GM21619 (cell line): ENCODE results near the gene NUDC.
A peak's percentile ranks its signal among the peaks of the same experiment; 100 is the strongest.
"Not testable (repeated sequence)": the region's sequence is repeated elsewhere in the genome, so short reads cannot be mapped to it uniquely, and the experiment has no call there.

Source experiments
- ATAC-seq: cut with Tn5 transposase; IDR thresholded peaks from one replicate; pipeline ENCODE4 v1.9.1; 2021; ENCODE audit not compliant: unreplicated experiment

The NUDC gene

DNA sequence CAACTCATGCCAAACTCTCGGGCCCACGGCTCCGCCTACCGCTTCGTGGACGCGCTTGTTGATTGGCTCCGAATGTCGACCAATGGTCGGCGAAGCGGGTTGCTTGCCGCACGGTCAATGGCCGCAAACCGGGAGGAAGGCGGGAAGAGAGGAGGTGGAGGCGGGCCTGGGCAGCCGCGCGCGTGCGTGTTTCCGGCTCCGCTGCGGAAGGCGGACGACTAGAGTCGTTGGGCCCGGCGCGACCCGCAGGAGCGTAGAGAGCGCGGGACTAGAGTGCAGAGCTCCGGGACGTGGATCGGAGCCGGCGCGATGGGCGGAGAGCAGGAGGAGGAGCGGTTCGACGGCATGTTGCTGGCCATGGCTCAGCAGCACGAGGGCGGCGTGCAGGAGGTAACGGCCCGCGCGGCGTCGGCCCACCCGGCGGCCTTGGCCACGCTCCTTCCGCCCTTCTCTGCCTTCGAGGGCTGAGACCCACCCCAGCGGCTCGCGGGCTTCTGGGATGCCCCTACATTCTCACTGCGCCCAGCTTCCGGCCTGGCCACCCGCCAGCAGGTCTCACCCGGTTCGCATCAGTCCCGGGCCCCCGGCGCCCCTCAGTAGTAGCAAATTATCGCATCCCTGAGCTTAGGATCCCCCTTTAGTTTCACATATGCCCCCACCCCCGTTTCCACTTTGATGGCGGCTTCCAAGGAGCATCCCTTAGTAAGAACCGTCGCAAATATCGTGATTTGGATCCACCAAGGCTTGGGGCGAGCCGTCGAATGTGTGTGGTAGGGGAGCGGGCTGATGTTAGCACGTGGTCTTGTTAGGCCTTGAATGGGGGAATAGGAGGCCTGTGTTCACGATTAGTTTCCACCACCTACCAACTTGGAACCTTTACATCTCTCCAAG lies at the start of gene NUDC:
TSS of gene NUDC (plus strand) at position 204 of the 891 bp plus-strand sequence. CDS start at position 310, 106 bp downstream.
- ATAC-seq, result peak; percentile 96

DNA sequence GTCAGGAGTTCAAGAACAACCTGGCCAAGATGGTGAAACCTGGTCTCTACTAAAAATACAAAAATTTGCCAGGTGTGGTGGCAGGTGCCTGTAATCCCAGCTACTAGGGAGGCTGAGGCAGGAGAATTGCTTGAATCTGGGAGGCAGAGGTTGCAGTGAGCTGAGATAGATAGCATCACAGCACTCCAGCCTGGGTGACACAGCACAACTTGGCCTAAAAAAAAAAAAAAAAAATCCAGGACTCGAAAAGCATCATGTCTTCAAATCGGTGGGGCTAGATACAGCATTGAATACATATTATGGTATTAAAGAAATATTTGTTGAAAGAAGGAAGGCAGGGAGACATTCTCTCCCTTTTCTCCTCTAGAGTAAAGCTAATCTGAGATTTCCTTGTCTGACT lies 48.4 kb upstream of the NUDC start:
- ATAC-seq, result not testable (repeated sequence)

DNA sequence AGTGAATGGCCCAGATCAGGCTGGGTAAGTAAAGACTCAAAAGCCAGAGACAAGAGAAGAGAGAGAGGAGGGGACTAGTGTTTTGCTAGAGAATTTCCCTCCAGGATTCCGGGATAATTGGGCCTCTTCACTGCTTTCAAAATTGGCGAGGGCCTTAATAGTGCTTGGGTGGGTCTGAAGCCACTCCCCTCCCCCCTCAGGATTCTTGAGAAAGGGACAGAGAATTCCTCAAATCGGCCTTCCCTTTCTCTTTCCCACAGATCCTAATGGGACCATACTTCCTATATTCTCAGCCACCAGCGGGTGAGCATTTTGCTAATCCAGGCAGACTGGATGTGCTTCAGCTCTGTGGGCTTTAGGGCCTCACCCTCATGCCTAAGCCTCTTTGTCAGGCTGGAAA lies 46.6 kb upstream of the NUDC start:
- ATAC-seq, result no peak

DNA sequence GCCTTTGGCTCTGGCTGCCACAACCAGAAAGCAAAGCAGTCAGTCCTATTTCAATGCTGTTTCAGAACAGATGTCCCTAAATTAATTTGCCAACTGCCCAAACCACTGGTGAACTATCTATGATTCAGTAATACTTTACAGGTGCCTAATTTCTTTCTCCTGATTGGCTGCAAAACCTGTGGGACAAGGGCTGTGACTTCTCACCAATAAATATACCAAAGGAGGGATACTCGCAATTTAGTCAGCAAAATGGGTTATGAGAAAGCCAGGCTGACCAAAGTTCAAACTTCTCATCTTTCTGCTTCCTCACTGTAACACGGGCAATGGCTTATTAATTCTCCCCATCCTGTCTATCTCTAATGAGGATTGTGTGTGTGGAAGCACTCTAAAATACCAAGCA lies 44.2 kb upstream of the NUDC start:
- ATAC-seq, result no peak

DNA sequence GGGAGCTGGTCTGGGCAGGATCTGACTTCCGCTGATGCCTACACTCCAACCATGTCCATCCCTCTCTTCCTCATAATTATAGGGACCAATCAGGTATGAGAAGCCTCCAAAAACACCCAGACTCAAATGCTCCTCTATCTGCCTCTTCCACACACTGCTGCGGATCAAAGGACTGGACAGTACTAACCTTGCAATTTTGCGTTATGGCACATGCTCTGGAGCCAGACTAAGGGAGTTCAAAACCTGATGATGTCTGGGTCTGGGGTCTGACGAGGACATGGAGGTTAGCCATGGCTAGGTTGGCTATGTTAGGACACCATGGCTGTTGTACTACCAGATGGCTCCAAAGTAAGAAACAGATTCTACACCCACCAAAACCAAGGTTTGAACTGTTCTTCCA lies 41.8 kb upstream of the NUDC start:
- no peak for ATAC-seq

DNA sequence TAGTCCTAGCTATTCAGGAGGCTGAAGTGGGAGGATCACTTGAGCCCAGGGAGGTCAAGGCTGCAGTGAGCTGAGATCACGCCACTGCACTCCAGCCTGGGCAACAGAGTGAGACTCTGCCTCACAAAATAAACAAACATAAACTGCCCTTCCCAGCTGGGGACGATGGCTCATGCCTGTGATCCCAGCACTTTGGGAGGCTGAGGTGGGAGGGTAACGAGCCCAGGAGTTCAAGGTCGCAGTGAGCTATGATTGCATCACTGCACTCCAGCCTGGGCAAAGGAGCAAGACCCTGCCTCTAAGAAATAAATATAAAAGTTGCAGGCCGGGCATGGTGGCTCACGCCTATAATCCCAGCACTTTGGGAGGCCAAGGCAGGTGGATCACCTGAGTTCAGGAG lies 39.9 kb upstream of the NUDC start:
- ATAC-seq, result not testable (repeated sequence)

DNA sequence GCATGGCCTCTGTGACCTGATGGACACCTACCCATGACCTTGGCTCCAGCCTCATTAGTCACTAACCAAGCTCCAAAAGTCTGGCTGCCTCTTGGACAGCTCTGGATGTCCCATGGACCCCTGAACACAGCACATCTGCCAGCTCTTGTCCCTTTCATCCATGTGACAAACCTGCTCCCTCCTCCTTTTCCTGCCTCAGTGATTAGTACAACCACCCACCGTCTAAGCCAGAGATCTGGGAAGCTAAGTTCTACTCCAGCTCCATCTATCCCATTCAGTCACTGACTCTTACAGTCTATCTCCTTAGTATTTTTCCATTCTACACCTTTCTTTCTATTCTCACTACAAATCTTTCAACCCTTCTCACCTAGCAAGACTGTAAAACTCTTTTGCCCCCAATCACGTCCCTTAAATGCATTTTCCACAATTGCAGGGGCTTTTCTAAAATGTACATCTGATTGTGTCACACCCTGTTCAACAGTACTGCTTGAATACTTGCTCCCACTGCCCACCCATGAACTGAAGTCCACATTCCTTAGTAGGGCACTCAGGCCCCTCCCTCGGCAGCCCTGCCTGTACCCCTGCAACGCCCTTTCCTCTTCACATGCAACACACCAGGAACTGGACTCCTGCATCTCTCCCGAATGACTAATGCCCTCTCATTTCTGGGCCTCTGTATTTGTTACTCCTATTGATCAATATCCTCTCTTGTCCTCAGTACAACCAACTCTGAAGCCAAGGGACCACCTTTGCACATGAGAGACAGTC lies 38.7 kb upstream of the NUDC start:
- no peak for ATAC-seq

DNA sequence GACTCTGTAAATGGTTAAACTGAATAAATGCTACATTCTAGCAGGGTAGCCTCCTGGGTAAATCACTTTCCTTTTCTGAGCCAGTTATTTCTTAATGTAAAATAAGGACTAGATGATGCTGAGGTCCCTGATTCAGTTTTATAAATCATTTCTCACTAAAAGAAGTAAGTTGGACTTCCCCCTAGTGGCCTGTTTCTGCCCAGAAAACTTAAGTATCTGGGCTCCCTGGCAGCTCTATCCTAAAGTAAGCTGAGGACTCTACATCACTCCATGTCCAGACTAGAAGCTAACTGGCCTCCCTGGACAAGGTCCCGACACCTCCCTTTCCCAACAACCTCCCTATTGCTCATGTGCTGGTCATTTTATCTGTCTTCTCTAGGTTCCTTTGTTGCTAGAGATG lies 34.4 kb upstream of the NUDC start:
- no peak for ATAC-seq

DNA sequence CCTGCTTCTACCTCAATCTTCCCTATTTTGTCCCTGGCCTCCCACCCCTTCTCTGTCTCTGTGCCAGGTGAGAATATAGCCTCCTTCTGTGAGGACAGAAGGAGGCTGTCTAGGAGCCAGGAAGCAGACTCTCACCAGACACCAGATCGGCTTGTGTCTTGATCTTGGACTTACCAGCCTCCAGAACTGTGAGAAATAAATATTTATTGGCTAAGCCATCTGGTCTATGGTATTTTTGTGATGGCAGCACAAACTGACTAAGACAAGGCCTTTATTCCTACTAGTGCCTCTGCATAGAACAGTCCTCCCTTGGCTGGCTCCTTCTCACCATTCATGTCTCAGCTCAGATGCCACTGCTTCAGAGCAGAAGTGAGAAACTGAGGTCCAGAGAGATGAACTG lies 33.3 kb upstream of the NUDC start:
- no peak for ATAC-seq

DNA sequence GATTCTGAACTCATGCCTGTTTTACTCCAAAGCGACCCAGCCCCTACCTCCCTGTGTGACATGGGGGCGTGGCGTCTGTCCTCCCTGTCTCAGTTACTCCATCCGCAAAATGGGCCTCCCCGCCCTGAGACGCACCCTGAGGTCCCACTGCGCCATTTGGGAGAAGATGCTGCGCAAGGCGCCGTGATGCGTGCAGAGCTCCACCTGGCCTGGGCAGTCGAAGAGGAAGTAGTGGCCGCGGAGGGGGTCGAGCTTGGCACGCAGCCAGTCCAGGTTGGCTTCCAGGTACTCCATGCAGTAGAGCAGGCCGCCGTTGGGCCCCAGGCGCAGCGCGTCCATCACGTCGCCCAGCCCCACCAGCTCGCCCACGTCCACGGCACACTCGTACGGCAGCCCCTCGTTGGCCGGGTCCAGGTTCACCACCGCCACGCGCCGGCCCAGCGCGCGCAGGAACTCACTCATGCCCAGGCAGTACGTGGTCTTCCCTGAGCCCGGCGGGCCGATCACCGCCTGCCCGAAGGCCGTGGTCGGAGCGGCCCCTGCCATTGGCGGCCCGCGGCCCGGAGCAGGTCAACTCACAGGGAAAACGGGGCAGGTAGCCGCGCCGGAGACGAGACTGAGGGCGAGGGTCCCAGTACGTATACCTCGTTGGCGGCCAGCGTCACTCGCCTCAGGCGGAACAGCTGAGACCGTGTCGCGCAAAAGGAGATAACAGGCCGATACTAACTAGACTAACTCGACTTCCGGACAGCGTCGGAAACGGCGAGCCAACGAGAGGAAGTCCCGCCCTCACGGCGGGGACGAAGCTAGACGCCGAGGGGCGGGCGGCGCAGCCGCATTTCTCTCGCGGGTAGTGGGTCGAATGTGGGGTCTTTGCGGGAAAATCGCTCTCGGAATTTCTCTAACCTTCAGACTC lies 31.7 kb upstream of the NUDC start, which contains the start of gene GPN2:
TSS of gene GPN2 (minus strand) at position 733 of the 916 bp plus-strand sequence. CDS start at position 546, 187 bp downstream.
- ATAC-seq, result peak; percentile 91

DNA sequence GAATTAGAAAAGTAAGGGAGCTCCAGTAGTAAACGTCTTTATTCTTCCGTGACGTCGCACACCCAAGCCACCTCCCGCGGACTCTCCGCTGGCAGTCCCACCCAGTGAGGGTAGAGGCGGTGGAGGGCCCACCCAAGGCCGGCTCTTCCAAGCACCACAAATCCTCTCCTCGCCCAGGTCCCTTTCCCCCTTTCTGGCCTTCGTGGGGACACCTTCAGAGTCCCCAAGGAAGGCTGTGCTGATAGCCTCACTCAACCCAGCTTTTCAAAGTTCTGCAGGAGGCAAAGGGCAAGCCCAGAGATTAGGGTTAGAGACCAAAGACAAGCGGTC lies 31.1 kb upstream of the NUDC start:
- ATAC-seq, result peak; percentile 20

DNA sequence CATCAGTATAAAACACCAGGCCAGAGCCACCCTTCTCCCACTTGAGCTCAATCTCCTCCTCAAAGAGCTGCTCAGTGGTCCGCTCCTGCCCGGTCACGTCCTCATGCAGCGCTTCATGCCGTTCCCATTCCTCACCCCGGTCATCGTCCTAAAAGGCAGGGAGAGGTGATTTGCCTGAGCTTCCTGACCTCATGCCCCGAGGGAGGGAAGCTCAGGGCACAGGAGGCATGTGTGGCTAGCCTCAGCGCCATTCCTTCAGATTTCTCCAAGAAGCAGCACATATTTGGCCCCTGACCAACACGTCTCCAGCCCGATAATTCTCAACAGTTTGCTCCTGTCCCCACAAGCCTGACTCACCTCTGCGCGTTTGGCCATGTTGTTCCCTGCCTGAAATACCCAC lies 27.3 kb upstream of the NUDC start:
- no peak for ATAC-seq

DNA sequence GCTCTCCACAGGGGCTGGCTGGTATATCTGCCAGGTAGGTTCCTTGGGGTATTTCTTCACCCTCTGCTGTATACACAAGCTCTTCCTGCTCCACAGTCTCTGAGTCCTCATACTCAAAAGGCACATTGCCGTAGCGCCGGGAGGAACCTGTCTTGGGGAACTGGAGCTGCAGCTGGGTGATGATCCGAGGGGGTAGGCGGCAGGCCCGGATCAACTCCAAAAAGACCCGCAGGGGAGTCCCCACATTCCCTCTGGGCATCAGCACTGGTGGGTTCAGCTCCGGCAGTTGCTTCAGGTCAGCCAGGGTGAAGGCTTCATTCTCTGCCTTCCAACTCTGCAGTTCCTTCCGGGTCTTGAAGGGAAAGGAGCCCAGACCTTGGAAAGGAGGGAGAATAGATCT lies 24.2 kb upstream of the NUDC start:
- no peak for ATAC-seq

DNA sequence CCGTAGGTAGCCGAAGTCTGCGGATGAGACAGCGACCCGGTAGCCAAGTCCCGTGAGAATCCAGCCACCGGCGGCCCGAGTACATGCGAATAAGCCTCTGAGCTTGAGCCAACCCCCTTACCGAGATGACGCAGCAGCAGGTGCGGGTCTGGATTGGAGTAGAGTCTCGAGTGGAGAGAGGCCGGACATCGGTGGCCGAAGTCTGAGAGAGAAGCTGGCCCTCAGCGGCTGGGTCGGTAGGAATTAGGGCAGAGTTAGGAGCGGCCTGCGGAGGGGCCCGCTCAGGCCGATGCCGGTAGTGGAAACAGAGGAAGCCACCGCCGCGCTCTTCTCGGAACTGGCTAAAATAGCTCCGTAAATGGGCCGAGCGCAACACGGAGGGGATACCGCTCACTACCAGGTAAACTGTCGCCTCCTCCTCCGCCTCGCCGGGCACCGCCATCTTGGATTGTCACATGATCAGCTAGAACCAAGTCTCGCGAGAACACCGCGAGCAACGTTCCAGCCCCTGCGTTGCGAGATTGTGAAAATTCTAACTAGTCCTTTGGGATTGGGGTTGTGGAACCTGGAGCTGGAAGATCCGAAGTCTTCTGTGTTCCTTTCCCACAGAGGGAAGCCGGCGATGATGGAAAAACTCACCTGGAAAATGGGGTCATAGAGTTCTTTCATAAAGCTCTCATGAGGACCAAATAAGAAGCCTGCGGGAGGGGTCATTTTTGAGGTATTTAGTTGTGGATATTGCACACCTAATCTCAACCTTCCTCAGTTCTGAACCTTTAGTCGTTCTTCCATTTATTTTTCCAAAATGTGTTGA lies 21.3 kb upstream of the NUDC start, which contains the start of gene GPATCH3:
TSS of gene GPATCH3 (minus strand) at position 467 of the 814 bp plus-strand sequence. CDS start at position 442, 25 bp downstream.
- peak; percentile 93 for ATAC-seq

DNA sequence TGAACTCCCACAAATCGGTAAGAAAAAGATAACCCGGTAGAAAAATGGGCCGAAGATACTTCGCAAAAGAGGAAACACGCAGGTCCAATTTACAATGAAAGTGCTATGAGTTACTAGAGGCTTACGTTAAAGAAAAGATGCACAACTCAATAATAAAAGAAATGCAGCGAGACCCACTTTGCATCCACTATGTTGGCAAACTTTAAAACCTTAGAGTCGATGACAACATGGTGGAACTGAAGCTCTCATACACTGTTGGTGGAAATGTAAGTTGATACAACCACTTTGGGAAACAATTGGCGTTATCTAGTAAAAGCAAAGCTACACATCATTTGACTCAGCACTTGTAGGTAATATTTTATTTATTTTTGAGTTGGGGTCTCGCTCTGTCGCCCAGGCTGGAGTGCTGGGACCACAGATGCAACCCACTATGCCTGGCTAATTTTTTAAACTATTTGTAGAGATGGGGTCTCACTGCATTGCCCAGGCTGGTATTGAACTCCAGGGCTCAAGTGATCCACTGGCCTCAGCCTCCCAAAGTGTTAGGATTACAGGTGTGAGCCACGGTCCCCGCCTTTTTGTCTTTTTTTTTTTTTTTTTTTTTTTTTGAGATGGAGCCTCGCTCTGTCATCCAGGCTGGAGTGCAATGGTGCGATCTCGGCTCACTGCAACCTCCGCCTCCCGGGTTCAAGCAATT lies 20.6 kb upstream of the NUDC start:
- ATAC-seq, result no peak

DNA sequence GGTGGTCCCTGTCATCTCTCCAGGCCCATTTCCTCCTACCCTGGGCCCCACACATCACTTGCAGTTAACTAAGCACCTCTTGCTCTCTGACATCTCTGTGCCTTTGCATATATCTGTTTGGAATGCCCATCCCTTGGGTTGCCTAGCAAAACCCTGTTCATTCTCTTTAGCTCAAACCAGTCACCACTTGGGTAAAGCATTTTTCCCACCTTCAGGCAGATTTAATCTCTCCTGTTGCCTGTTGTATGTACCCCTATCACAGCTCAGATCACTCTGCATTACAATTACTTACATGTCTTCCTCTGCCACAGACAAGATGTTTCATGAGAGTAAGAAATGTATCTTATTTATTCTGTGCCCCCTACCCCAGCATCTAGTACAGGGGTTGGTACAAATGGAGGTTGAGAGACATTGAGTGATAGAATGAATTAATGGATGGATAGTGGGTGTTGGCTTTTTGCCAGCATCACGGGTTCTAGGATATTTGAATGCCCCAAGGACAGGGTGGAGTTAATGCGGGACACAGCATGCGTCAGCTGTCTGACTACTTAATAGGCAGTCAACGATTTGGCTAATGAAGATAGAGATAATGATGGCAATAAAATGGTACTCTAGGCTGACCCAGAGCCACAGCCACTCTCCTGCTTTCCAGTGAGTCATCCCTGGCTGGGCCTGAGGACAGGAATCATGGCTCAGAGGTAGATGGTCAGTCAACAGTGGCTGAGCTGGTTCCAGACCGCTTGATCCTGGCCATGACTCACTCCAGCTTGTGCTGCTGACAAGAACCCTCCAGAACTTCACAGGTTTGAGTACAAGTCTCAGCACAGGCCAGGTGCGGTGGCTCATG lies 14.2 kb upstream of the NUDC start:
- ATAC-seq, result no peak

DNA sequence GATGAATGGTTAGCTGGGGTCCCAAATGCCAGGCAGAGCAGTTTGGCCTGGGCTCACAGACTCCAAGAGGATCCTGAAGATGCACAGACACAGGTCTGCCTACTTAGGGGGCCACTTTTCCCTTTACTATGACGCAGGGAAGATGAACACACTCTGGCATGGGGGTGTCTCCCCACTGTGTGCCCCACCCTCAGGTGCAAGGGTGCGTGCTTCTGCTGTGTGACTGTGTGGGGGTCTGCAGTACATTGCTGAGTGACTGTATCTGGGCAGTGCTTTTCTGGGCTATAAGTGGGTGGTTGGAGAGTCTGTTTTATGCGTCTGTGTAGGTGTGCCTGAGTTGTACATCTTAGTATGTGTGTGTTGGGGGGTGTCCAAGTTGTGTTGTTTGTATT lies 11.6 kb upstream of the NUDC start:
- no peak for ATAC-seq

DNA sequence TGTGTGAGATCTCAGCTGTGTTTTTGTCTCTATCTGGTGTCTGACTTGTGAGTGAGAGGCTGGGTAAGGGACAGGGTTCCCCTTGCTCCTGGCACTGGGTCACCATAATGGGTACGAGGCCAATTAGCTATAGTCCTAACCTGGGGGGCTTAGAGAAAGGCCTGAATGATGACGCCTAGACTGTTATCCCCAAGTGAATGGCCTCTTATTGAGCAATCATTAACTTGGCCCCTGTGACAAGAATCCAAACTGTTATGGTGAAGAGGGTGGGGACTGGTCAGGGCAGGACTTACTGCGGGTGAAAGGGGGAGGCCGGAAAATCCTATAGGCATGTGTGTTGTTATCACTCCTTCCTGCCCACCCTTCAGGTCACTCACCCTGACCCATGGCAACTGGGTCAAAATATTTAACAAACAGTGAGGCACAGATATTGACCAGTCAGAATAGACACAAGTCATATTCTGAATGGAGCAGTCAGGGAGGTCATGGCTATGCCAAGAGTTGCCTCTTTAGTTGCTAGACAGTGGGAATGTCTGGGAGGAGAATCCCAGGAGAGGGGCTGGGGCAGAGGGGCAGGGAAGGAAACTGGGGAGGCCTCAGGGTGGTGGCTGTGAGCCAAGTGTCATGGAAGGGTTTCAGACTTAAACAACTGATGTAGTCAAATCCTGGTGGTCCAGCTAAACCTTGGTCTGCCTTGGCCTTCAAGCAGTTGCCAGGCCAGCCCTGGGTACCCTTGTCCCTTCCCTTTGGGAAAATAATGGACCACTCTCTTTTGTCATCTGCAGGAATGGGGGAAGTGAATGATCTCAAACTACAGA lies 11.0 kb upstream of the NUDC start:
- no peak for ATAC-seq
